Neural progenitor cell (in vitro differentiated cells): ENCODE data around the gene TTLL3. TPM values are rescaled to one million over a fixed set of nuclear protein-coding genes. Genes with fewer than 3 reads are reported as not detected.
A peak's percentile ranks its signal among the peaks of the same experiment; 100 is the strongest.

Experiments used
- DNase-seq: peaks from one replicate; pipeline ENCODE4 v3.0.0-alpha.2; 2016; ENCODE audit warnings: low spot score
- H2AFZ ChIP-seq: fragments of 200-600 bp; sonication (generic); replicated peaks from 2 replicates; pipeline ENCODE4 v1.6.1; 2016; ENCODE audit warnings: antibody characterized with exemption
- H3F3A ChIP-seq: fragments of 200-600 bp; sonication (generic); 2 replicates; pipeline ENCODE4 v1.6.1; 2016; ENCODE audit warnings: antibody characterized with exemption, low read depth
- H3K27ac ChIP-seq: fragments of 200-600 bp; sonication (generic); 2 replicates; pipeline ENCODE4 v1.5.1; 2016; ENCODE audit warnings: mild to moderate bottlenecking
- H3K27me3 ChIP-seq: fragments of 200-600 bp; sonication (generic); 2 replicates; pipeline ENCODE4 v1.6.1; 2016; ENCODE audit warnings: mild to moderate bottlenecking, moderate library complexity
- H3K36me3 ChIP-seq: fragments of 200-600 bp; sonication (generic); 2 replicates; pipeline ENCODE4 v1.5.1; 2016
- H3K4me1 ChIP-seq: fragments of 200-600 bp; sonication (generic); 2 replicates; pipeline ENCODE4 v1.6.1; 2016; ENCODE audit warnings: mixed run types
- H3K4me2 ChIP-seq: fragments of 200-600 bp; sonication (generic); 2 replicates; pipeline ENCODE4 v1.6.1; 2016
- H3K4me3 ChIP-seq: fragments of 200-600 bp; sonication (generic); 2 replicates; pipeline ENCODE4 v1.5.1; 2016
- H3K79me2 ChIP-seq: fragments of 200-600 bp; sonication (generic); 2 replicates; pipeline ENCODE4 v1.6.1; 2016; ENCODE audit warnings: low read depth
- H3K9ac ChIP-seq: fragments of 200-600 bp; sonication (generic); 2 replicates; pipeline ENCODE4 v1.6.1; 2016
- H3K9me3 ChIP-seq: fragments of 200-600 bp; sonication (generic); 2 replicates; pipeline ENCODE4 v1.5.1; 2016; ENCODE audit warnings: low read depth
- H4K20me1 ChIP-seq: fragments of 200-600 bp; sonication (generic); 2 replicates; pipeline ENCODE4 v1.6.1; 2016; ENCODE audit warnings: low read depth
- H3K27ac Mint-ChIP-seq: 3 replicates; pipeline ENCODE4 v1.8.0; 2021; ENCODE audit warnings: mixed read lengths
- H3K27me3 Mint-ChIP-seq: 2 replicates; pipeline ENCODE4 v1.8.0; 2022; ENCODE audit warnings: low read depth, mild to moderate bottlenecking, inconsistent platforms, moderate library complexity, mixed read lengths; ENCODE audit not compliant: insufficient read depth
- H3K36me3 Mint-ChIP-seq: 3 replicates; pipeline ENCODE4 v1.8.0; 2021; ENCODE audit warnings: mixed read lengths
- H3K4me1 Mint-ChIP-seq: 3 replicates; pipeline ENCODE4 v1.8.0; 2021; ENCODE audit warnings: mixed read lengths
- H3K4me3 Mint-ChIP-seq: 3 replicates; pipeline ENCODE4 v1.8.0; 2021; ENCODE audit warnings: mild to moderate bottlenecking, moderate library complexity, mixed read lengths
- H3K9me3 Mint-ChIP-seq: 3 replicates; pipeline ENCODE4 v1.8.0; 2020; ENCODE audit warnings: mixed read lengths
- CTCF ChIP-seq: fragments of 200-600 bp; sonication (generic); IDR thresholded peaks from 2 replicates; pipeline ENCODE4 v1.5.1; 2017; ENCODE audit warnings: antibody characterized with exemption, mild to moderate bottlenecking
- EZH2 ChIP-seq: fragments of 200-600 bp; sonication (generic); IDR thresholded peaks from 2 replicates; pipeline ENCODE4 v1.6.1; 2017; ENCODE audit warnings: antibody characterized with exemption, mild to moderate bottlenecking, moderate library complexity
- EZH2phosphoT487 ChIP-seq: fragments of 200-600 bp; sonication (generic); IDR thresholded peaks from 2 replicates; pipeline ENCODE4 v1.6.1; 2017; ENCODE audit warnings: antibody characterized with exemption
- total RNA-seq: library from RNA; depleted of rRNA; stranded (reverse); fragments of >200 nt; gene quantifications from 2 replicates; pipeline ENCODE4 v1.2.3, GENCODE V29; 2015; ENCODE audit warnings: low replicate concordance

Gene TTLL3
- 15.0 and 36.1 TPM in 2 replicates for total RNA-seq

GRCh38 chr3:9809615-9810432 is at the start of gene TTLL3:
Gene TTLL3 (plus strand): TSS chr3:9810262. CDS start chr3:9810662, 400 bp downstream.
- Histone ChIP-seq H3F3A (peaks cover 42% of the 10 kb centered on the region), H3K9ac (peak within 1 kb of the TSS; percentile 36), H3K27ac (no peak within 1 kb of the TSS), H4K20me1 (no peaks in the 10 kb centered on the region), H3K36me3 (no peaks in the 10 kb centered on the region), H3K4me3 (peak within 1 kb of the TSS; percentile 69), H3K4me1 (peaks cover 35% of the 10 kb centered on the region), H2AFZ (peak within 1 kb of the TSS; percentile 85), H3K9me3 (no peaks in the 10 kb centered on the region), H3K27me3 (peaks cover 14% of the 10 kb centered on the region), H3K4me2 (peak within 1 kb of the TSS; percentile 90), H3K79me2 (no peaks in the 10 kb centered on the region)
- Mint-ChIP-seq H3K27ac (peak within 1 kb of the TSS; percentile 85), H3K36me3 (peaks cover 5% of the 10 kb centered on the region), H3K27me3 (peaks cover under 1% of the 10 kb centered on the region), H3K4me1 (peaks cover 30% of the 10 kb centered on the region), H3K9me3 (no peaks in the 10 kb centered on the region), H3K4me3 (peak within 1 kb of the TSS; percentile 83)
- TF ChIP-seq CTCF: no peak
- peak; percentile 11 for TF ChIP-seq EZH2
- DNase-seq: peak; percentile 87

- Histone ChIP-seq H3K27ac (no peak overlapping the region), H3K9me3 (no peaks in the 10 kb centered on the region), H3K9ac (no peak overlapping the region), H3K4me3 (no peak overlapping the region), H4K20me1 (no peaks in the 10 kb centered on the region), H2AFZ (no peak overlapping the region), H3K4me1 (peaks cover 2% of the 10 kb centered on the region), H3K27me3 (no peaks in the 10 kb centered on the region), H3K4me2 (no peak overlapping the region), H3K79me2 (no peaks in the 10 kb centered on the region), H3F3A (peaks cover 7% of the 10 kb centered on the region), H3K36me3 (no peaks in the 10 kb centered on the region)
- H3K27ac Mint-ChIP-seq: no peak overlapping the region
- peaks cover 7% of the 10 kb centered on the region for H3K27me3 Mint-ChIP-seq
- H3K36me3 Mint-ChIP-seq: peaks cover 29% of the 10 kb centered on the region
- H3K4me3 Mint-ChIP-seq: no peak overlapping the region
- no peak for DNase-seq
- no peaks in the 10 kb centered on the region for H3K4me1 Mint-ChIP-seq
- no peaks in the 10 kb centered on the region for H3K9me3 Mint-ChIP-seq
- TF ChIP-seq EZH2: no peak
Measured at GRCh38 chr3:9760779-9761505, 49.1 kb upstream of the TTLL3 start.

GRCh38 chr3:9761919-9762318 is 48.1 kb upstream of the TTLL3 start:
- Histone ChIP-seq H3K9ac (no peak overlapping the region), H3K27ac (no peak overlapping the region), H3K27me3 (no peaks in the 10 kb centered on the region), H3K79me2 (no peaks in the 10 kb centered on the region), H3K36me3 (no peaks in the 10 kb centered on the region), H3K4me2 (no peak overlapping the region), H3K4me3 (no peak overlapping the region), H3K9me3 (no peaks in the 10 kb centered on the region), H4K20me1 (no peaks in the 10 kb centered on the region), H3F3A (peaks cover 14% of the 10 kb centered on the region), H3K4me1 (peaks cover 3% of the 10 kb centered on the region), H2AFZ (no peak overlapping the region)
- Mint-ChIP-seq H3K27me3 (peaks cover 3% of the 10 kb centered on the region), H3K4me3 (no peak overlapping the region), H3K9me3 (no peaks in the 10 kb centered on the region), H3K27ac (no peak overlapping the region), H3K36me3 (peaks cover 28% of the 10 kb centered on the region), H3K4me1 (no peaks in the 10 kb centered on the region)
- DNase-seq: no peak
- no peak for TF ChIP-seq CTCF
- no peak for TF ChIP-seq EZH2phosphoT487
- no peak for TF ChIP-seq EZH2
